GM12878 (cell line): Measurements from ENCODE around the gene TAS2R41. TPM values are rescaled to one million over a fixed set of nuclear protein-coding genes. Genes with fewer than 3 reads are reported as not detected.

ENCODE experiments used
- ATAC-seq: fragments of 200-7000 bp; cut with Tn5 transposase; 3 replicates; pipeline ENCODE4 v1.9.1; 2020; ENCODE audit warnings: mild to moderate bottlenecking, moderate library complexity
- BruUV-seq: library from RNA; stranded (reverse); fragments of 400-500 nt; replicated peaks from 2 replicates; lab custom pipeline; 2021; lab: Mats Ljungman, UMichigan
- CTCF ChIA-PET: fragments of 300-600 bp; sonication (Branson Sonifier 250); formaldehyde crosslinking; extraction: SDS; loops from one replicate; lab custom pipeline; 2021; ENCODE audit warnings: inconsistent platforms; lab: Yijun Ruan, JAX
- POLR2A ChIA-PET: fragments of 350-600 bp; formaldehyde crosslinking; extraction: SDS; loops from one replicate; lab custom pipeline; 2021; ENCODE audit warnings: inconsistent platforms; lab: Charles Lee
- RAD21 ChIA-PET: fragments of 300-600 bp; sonication (Branson Sonifier 250); formaldehyde crosslinking; loops from one replicate; lab custom pipeline; 2023; ENCODE audit warnings: antibody characterized with exemption; ENCODE audit not compliant: unreplicated experiment; lab: Charles Lee
- SMC1A ChIA-PET: fragments of 300-600 bp; sonication (Branson Sonifier 250); formaldehyde crosslinking; loops from one replicate; lab custom pipeline; 2023; ENCODE audit not compliant: unreplicated experiment, uncharacterized antibody; lab: Charles Lee
- DNase-seq: peaks from one replicate; pipeline ENCODE4 v3.0.0-alpha.2; 2011; ENCODE audit warnings: low read depth, low spot score
- FAIRE-seq: peaks from 3 replicates; lab custom pipeline; 2011; peaks lifted over from hg19 to GRCh38; lab: Jason Lieb, UNC
- H2AFZ ChIP-seq: 2 replicates; pipeline ENCODE4 v1.6.0; 2011; ENCODE audit warnings: low read depth, low read length, control low read depth; ENCODE audit not compliant: control insufficient read depth
- H3K27ac ChIP-seq: 2 replicates; pipeline ENCODE4 v1.5.1; 2011; ENCODE audit warnings: control low read depth; ENCODE audit not compliant: control insufficient read depth, insufficient read depth
- H3K27me3 ChIP-seq, 2 experiments: replicated peaks in 1 of 2; 2 replicates each; pipeline versions ENCODE4 v1.6.0 to v1.6.1; 2011; ENCODE audit warnings: low read length in 1 of 2; ENCODE audit not compliant: control insufficient read depth in 2 of 2, insufficient read depth in 2 of 2
- H3K36me3 ChIP-seq, 2 experiments: 2 replicates each; pipeline ENCODE4 v1.5.1; 2011; ENCODE audit warnings: low read length in 1 of 2; ENCODE audit not compliant: control insufficient read depth in 2 of 2, insufficient read depth in 2 of 2
- H3K4me1 ChIP-seq: 2 replicates; pipeline ENCODE4 v1.6.1; 2011; ENCODE audit warnings: mild to moderate bottlenecking, low read length, moderate library complexity, mixed read lengths; ENCODE audit not compliant: control insufficient read depth, insufficient read depth
- H3K4me2 ChIP-seq: 2 replicates; pipeline ENCODE4 v1.6.0; 2011; ENCODE audit warnings: control low read depth; ENCODE audit not compliant: control insufficient read depth, insufficient read depth
- H3K4me3 ChIP-seq: fragments of 200-600 bp; sonication (generic); 2 replicates; pipeline ENCODE4 v1.5.1; 2016
- H3K79me2 ChIP-seq: 2 replicates; pipeline ENCODE4 v1.6.0; 2011; ENCODE audit warnings: low read length; ENCODE audit not compliant: control insufficient read depth, insufficient read depth
- H3K9ac ChIP-seq: 2 replicates; pipeline ENCODE4 v1.8.0; 2011; ENCODE audit warnings: low read length, control low read depth, mixed read lengths; ENCODE audit not compliant: control insufficient read depth, insufficient read depth
- H3K9me3 ChIP-seq: replicated peaks from 3 replicates; pipeline ENCODE4 v1.5.1; 2011; ENCODE audit warnings: mild to moderate bottlenecking, low read length; ENCODE audit not compliant: control insufficient read depth, insufficient read depth
- H4K20me1 ChIP-seq: 2 replicates; pipeline ENCODE4 v1.6.0; 2011; ENCODE audit not compliant: control insufficient read depth, insufficient read depth
- BACH1 ChIP-seq: fragments of 450-650 bp; IDR thresholded peaks from 2 replicates; pipeline ENCODE4 v1.6.1; 2017; ENCODE audit warnings: mild to moderate bottlenecking, borderline replicate concordance
- CHD4 ChIP-seq: fragments of 200-600 bp; sonication (generic); IDR thresholded peaks from 2 replicates; pipeline ENCODE4 v1.6.1; 2016; ENCODE audit warnings: mild to moderate bottlenecking
- ETV6 ChIP-seq, 2 experiments: fragments of 450-650 bp in 1 of 2; IDR thresholded peaks in 1 of 2; conservative IDR thresholded peaks in 1 of 2; 2 replicates each; pipeline ENCODE4 v1.6.1; 2014; ENCODE audit warnings: antibody characterized with exemption in 1 of 2, borderline replicate concordance in 1 of 2, low read depth in 1 of 2, mild to moderate bottlenecking in 1 of 2, moderate library complexity in 1 of 2
- IRF4 ChIP-seq: IDR thresholded peaks from 2 replicates; pipeline ENCODE4 v1.6.1; 2011; ENCODE audit warnings: low read depth, low read length
- NKRF ChIP-seq: fragments of 450-650 bp; conservative IDR thresholded peaks from 2 replicates; pipeline ENCODE4 v1.6.1; 2017; ENCODE audit warnings: mild to moderate bottlenecking, moderate library complexity
- NRF1 ChIP-seq: conservative IDR thresholded peaks from 2 replicates; pipeline ENCODE4 v1.6.1; 2011; ENCODE audit warnings: mild to moderate bottlenecking, low read depth, low read length, improper control_type of control experiment
- SREBF2 ChIP-seq: IDR thresholded peaks from 2 replicates; pipeline ENCODE4 v1.6.1; 2012; ENCODE audit warnings: mild to moderate bottlenecking, low read length
- TCF3 ChIP-seq: IDR thresholded peaks from 2 replicates; pipeline ENCODE4 v1.6.1; 2012; ENCODE audit warnings: low read depth, mild to moderate bottlenecking, low read length, borderline replicate concordance; ENCODE audit not compliant: insufficient read depth
- WGBS: methylation state at CpG from one replicate; pipeline ENCODE4 v1.1.6; 2016; ENCODE audit warnings: low lambda C conversion rate; ENCODE audit not compliant: insufficient replicate concordance, insufficient coverage; ENCODE audit errors: missing lambda C conversion rate; 5-methylcytosine and 5-hydroxymethylcytosine counted together
- in situ Hi-C: fragments of 300-500 bp; cut with MboI; formaldehyde crosslinking; loops from 9 replicates; pipeline ENCODE4 v1.14.3; 2018; ENCODE audit warnings: mixed read lengths
- intact Hi-C: fragments of 100-400 bp; cut with micrococcal nuclease; formaldehyde crosslinking; loops from one replicate; pipeline ENCODE4 v1.14.2; 2022; ENCODE audit not compliant: unreplicated experiment
- polyA plus RNA-seq, 11 experiments: library from polyadenylated mRNA; depleted of rRNA in 4 of 11; unstranded in 6 of 11; stranded (reverse) in 5 of 11; fragments of >200 nt; fragmentation: Nextera tagmentation in 4 of 11; fragmentation: Illumina TruSeq in 1 of 11; extraction: Ambion mirVana in 4 of 11; extraction: Trizol in 1 of 11; gene quantifications; 1 replicate in 1 of 11; 2 replicates in 10 of 11; pipeline versions ENCODE4 v1.2.1 to v1.2.3, GENCODE V29; 2011 to 2016; ENCODE audit warnings: inconsistent platforms in 2 of 11, missing spikeins in 2 of 11, low read depth in 1 of 11
- total RNA-seq, 4 experiments: library from RNA; depleted of rRNA in 3 of 4; stranded (reverse); fragments of >200 nt in 3 of 4; fragmentation: Illumina TruSeq in 1 of 4; extraction: Trizol in 1 of 4; gene quantifications; 2 replicates each; pipeline versions ENCODE4 v1.2.1 to v1.2.3, GENCODE V29; 2013 to 2021
- TF ChIP-seq, protein P1 (sequence below): fragments of 450-650 bp; formaldehyde crosslinking; IDR thresholded peaks from 2 replicates; pipeline ENCODE4 v1.4.0; 2020; ENCODE audit warnings: mild to moderate bottlenecking, moderate library complexity

Gene TAS2R41
- total and polyA plus RNA-seq, 10 of the 15 experiments (the other 5 are each of a cell fraction or from before 2014, with no cell fraction given): not detected

DNA sequence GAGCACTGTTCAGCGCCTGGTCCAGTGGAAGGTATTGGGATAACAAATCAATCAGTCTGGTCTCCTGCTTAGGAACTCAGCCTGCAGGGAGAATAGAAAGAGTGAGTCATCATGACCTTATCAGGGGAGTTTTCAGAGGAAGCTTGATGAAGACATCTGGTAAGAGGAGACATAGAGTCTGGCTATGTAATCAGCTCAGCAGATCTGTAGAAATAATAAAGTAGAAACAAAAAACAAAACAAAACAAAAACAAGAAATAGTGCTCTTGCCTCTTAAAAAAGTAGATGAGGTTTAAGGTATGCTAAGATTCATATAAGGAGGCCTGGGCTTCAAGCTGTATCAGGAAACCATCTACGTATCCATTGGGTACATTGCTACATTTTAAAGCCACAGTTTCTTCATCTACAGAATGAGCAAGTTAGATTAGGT lies 14.4 kb downstream of the TAS2R41 start:
- H2AFZ ChIP-seq: no peak overlapping the region
- TF ChIP-seq ETV6 (conservative IDR thresholded peaks at IDR 0.05 in 1 of 2, IDR thresholded peaks at IDR 0.05 in 1 of 2; ENCODE audit: borderline replicate concordance in 1 of 2, low read depth in 1 of 2): no peak
- TF ChIP-seq SREBF2: no peak
- intact Hi-C loops (no loop called here), in situ Hi-C loops (no loop called here)
- no peaks in the 10 kb centered on the region for H3K36me3 ChIP-seq
- no peaks in the 10 kb centered on the region for H4K20me1 ChIP-seq
- no peak overlapping the region for H3K4me3 ChIP-seq
- H3K4me2 ChIP-seq: no peak overlapping the region
- WGBS: 25% methylated on average over 2 of the region's 2 CpGs
- no peak overlapping the region for H3K27ac ChIP-seq
- ChIA-PET CTCF (interaction anchor here (2.9 kb wide), 1 partner anchor 636 kb away, joined by 12 read pairs; no protein-coding TSS in a partner anchor), RAD21 (interaction anchor here (0.8 to 1.9 kb wide), 2 partner anchors 241 to 252 kb away, joined by 3 to 6 read pairs; no protein-coding TSS in a partner anchor), POLR2A (no interaction called here), SMC1A (interaction anchor here (1.0 to 1.9 kb wide), 2 partner anchors 9 to 636 kb away, joined by 3 to 6 read pairs; no protein-coding TSS in a partner anchor)
- H3K79me2 ChIP-seq: no peaks in the 10 kb centered on the region
- DNase-seq (no peak), FAIRE-seq (no peak), ATAC-seq (no peak)
- BruUV-seq: no TSS peak
- H3K9me3 ChIP-seq: no peaks in the 10 kb centered on the region
- no peak overlapping the region for H3K9ac ChIP-seq
- H3K4me1 ChIP-seq: no peaks in the 10 kb centered on the region
- H3K27me3 ChIP-seq: no peaks in the 10 kb centered on the region; a peak in 1 of 4 replicates

GRCh38 chr7:143492799-143493739 lies 15.4 kb downstream of the TAS2R41 start:
- H3K4me3 ChIP-seq: no peak overlapping the region
- RAD21 ChIA-PET: no interaction called here
- no peak overlapping the region for H2AFZ ChIP-seq
- no peak overlapping the region for H3K27ac ChIP-seq
- H3K36me3 ChIP-seq: no peaks in the 10 kb centered on the region
- no peak overlapping the region for H3K9ac ChIP-seq
- ATAC-seq: no peak
- in situ Hi-C loops: no loop called here
- CTCF ChIA-PET: no interaction called here
- no peaks in the 10 kb centered on the region for H3K4me1 ChIP-seq
- H3K9me3 ChIP-seq: no peaks in the 10 kb centered on the region
- WGBS: 29% methylated on average over 6 of the region's 6 CpGs
- no TSS peak for BruUV-seq
- H4K20me1 ChIP-seq: no peaks in the 10 kb centered on the region
- intact Hi-C loops: no loop called here
- FAIRE-seq: no peak
- SMC1A ChIA-PET: interaction anchor here (0.6 to 1.9 kb wide), 2 partner anchors 9 to 635 kb away, joined by 3 to 6 read pairs; no protein-coding TSS in a partner anchor
- POLR2A ChIA-PET: no interaction called here
- no peak for DNase-seq
- no peak overlapping the region for H3K4me2 ChIP-seq
- no peaks in the 10 kb centered on the region; a peak in 1 of 4 replicates for H3K27me3 ChIP-seq
- no peaks in the 10 kb centered on the region for H3K79me2 ChIP-seq
- TF ChIP-seq, protein P1, sequence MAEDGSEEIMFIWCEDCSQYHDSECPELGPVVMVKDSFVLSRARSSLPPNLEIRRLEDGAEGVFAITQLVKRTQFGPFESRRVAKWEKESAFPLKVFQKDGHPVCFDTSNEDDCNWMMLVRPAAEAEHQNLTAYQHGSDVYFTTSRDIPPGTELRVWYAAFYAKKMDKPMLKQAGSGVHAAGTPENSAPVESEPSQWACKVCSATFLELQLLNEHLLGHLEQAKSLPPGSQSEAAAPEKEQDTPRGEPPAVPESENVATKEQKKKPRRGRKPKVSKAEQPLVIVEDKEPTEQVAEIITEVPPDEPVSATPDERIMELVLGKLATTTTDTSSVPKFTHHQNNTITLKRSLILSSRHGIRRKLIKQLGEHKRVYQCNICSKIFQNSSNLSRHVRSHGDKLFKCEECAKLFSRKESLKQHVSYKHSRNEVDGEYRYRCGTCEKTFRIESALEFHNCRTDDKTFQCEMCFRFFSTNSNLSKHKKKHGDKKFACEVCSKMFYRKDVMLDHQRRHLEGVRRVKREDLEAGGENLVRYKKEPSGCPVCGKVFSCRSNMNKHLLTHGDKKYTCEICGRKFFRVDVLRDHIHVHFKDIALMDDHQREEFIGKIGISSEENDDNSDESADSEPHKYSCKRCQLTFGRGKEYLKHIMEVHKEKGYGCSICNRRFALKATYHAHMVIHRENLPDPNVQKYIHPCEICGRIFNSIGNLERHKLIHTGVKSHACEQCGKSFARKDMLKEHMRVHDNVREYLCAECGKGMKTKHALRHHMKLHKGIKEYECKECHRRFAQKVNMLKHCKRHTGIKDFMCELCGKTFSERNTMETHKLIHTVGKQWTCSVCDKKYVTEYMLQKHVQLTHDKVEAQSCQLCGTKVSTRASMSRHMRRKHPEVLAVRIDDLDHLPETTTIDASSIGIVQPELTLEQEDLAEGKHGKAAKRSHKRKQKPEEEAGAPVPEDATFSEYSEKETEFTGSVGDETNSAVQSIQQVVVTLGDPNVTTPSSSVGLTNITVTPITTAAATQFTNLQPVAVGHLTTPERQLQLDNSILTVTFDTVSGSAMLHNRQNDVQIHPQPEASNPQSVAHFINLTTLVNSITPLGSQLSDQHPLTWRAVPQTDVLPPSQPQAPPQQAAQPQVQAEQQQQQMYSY (CRISPR knock-in tag): no peak
- TF ChIP-seq TCF3: no peak
- no peak for TF ChIP-seq BACH1
- no peak for TF ChIP-seq NRF1
- TF ChIP-seq IRF4: no peak
- no peak for TF ChIP-seq CHD4
- TF ChIP-seq NKRF: no peak
